Activated T-helper 2 cell treated with anti-CD3 and anti-CD28 coated beads, Interferon-gamma antibody, Interleukin-2, Interleukin-4, amounts not matched to agents 10 μg/mL and 5 μg/mL and 100 μg/mL, durations not matched to agents 14 hours and 24 hours and 36 hours (primary cell): ENCODE measurements around the gene BEST1. TPM values are rescaled to one million over a fixed set of nuclear protein-coding genes. Genes with fewer than 3 reads are reported as not detected.

Experiments used
- DNase-seq: peaks from one replicate; pipeline ENCODE4 v3.0.0; 2021; ENCODE audit warnings: low spot score
- H3K27ac Mint-ChIP-seq: one replicate; pipeline ENCODE4 v1.8.0; 2021; ENCODE audit warnings: mixed read lengths
- H3K27me3 Mint-ChIP-seq: one replicate; pipeline ENCODE4 v1.8.0; 2021; ENCODE audit warnings: low read depth, mixed read lengths
- H3K36me3 Mint-ChIP-seq: one replicate; pipeline ENCODE4 v1.8.0; 2021; ENCODE audit warnings: low read depth, mixed read lengths
- H3K4me1 Mint-ChIP-seq: one replicate; pipeline ENCODE4 v1.8.0; 2021; ENCODE audit warnings: low read depth, mixed read lengths
- H3K4me3 Mint-ChIP-seq: one replicate; pipeline ENCODE4 v1.8.0; 2021; ENCODE audit warnings: low read depth, mild to moderate bottlenecking, moderate library complexity, mixed read lengths
- H3K9me3 Mint-ChIP-seq: one replicate; pipeline ENCODE4 v1.8.0; 2021; ENCODE audit warnings: mixed read lengths
- intact Hi-C: fragments of 100-400 bp; cut with micrococcal nuclease; formaldehyde crosslinking; loops from one replicate; pipeline ENCODE4 v1.15.1; 2023
- total RNA-seq: library from RNA; stranded (reverse); gene quantifications from 2 replicates; pipeline ENCODE4 v1.2.3, GENCODE V29; 2022

BEST1 gene
- total RNA-seq, result 0.09 TPM in 1 of 2 replicates, not detected in the other

GRCh38 chr11:61950035-61950547 is at the start of gene BEST1:
BEST1 (plus strand) TSS chr11:61950351; CDS start chr11:61951807, 1,456 bp downstream.
- Mint-ChIP-seq H3K4me1 (no peaks in the 10 kb centered on the region), H3K4me3 (no peak within 1 kb of the TSS), H3K9me3 (no peaks in the 10 kb centered on the region), H3K36me3 (no peaks in the 10 kb centered on the region), H3K27me3 (peaks cover 13% of the 10 kb centered on the region), H3K27ac (no peak within 1 kb of the TSS)
- DNase-seq, result no peak
- intact Hi-C loops, result no loop called here

- intact Hi-C loops, result no loop called here
- Mint-ChIP-seq H3K27me3 (peaks cover 2% of the 10 kb centered on the region), H3K4me1 (peaks cover 5% of the 10 kb centered on the region), H3K9me3 (no peaks in the 10 kb centered on the region), H3K27ac (no peak overlapping the region), H3K36me3 (no peaks in the 10 kb centered on the region), H3K4me3 (no peak overlapping the region)
- no peak for DNase-seq
These were observed 48.8 kb upstream of the BEST1 start for GRCh38 chr11:61901397-61901796.

- H3K9me3 Mint-ChIP-seq, result no peaks in the 10 kb centered on the region
- peaks cover 5% of the 10 kb centered on the region for H3K4me1 Mint-ChIP-seq
- no peak overlapping the region for H3K27ac Mint-ChIP-seq
- DNase-seq, result no peak
- no peaks in the 10 kb centered on the region for H3K36me3 Mint-ChIP-seq
- H3K4me3 Mint-ChIP-seq, result no peak overlapping the region
- intact Hi-C loops, result no loop called here
- H3K27me3 Mint-ChIP-seq, result peaks cover 2% of the 10 kb centered on the region
These were observed 47.8 kb upstream of the BEST1 start for GRCh38 chr11:61902313-61902712.

GRCh38 chr11:61903845-61904244 is 46.3 kb upstream of the BEST1 start:
- Mint-ChIP-seq H3K4me3 (no peak overlapping the region), H3K36me3 (no peaks in the 10 kb centered on the region), H3K4me1 (peaks cover 5% of the 10 kb centered on the region), H3K27ac (no peak overlapping the region), H3K9me3 (no peaks in the 10 kb centered on the region), H3K27me3 (peaks cover 2% of the 10 kb centered on the region)
- intact Hi-C loops, result no loop called here
- no peak for DNase-seq

GRCh38 chr11:61904539-61905048 is 45.6 kb upstream of the BEST1 start:
- peaks cover 2% of the 10 kb centered on the region for H3K27me3 Mint-ChIP-seq
- H3K4me3 Mint-ChIP-seq, result no peak overlapping the region
- H3K4me1 Mint-ChIP-seq, result no peaks in the 10 kb centered on the region
- intact Hi-C loops, result no loop called here
- DNase-seq, result no peak
- H3K9me3 Mint-ChIP-seq, result no peaks in the 10 kb centered on the region
- H3K27ac Mint-ChIP-seq, result no peak overlapping the region
- no peaks in the 10 kb centered on the region for H3K36me3 Mint-ChIP-seq

GRCh38 chr11:61905067-61905696 is 45.0 kb upstream of the BEST1 start:
- Mint-ChIP-seq H3K27me3 (peaks cover 2% of the 10 kb centered on the region), H3K4me1 (no peaks in the 10 kb centered on the region), H3K4me3 (no peak overlapping the region), H3K27ac (no peak overlapping the region), H3K9me3 (no peaks in the 10 kb centered on the region), H3K36me3 (no peaks in the 10 kb centered on the region)
- intact Hi-C loops, result no loop called here
- DNase-seq, result no peak

- Mint-ChIP-seq H3K9me3 (no peaks in the 10 kb centered on the region), H3K27ac (no peak overlapping the region), H3K36me3 (no peaks in the 10 kb centered on the region), H3K4me3 (no peak overlapping the region), H3K4me1 (no peaks in the 10 kb centered on the region), H3K27me3 (peaks cover 2% of the 10 kb centered on the region)
- no peak for DNase-seq
- intact Hi-C loops, result no loop called here
These were observed 44.2 kb upstream of the BEST1 start for GRCh38 chr11:61905801-61906521.

GRCh38 chr11:61906522-61906909 is 43.6 kb upstream of the BEST1 start:
- DNase-seq, result no peak
- no peaks in the 10 kb centered on the region for H3K36me3 Mint-ChIP-seq
- H3K4me3 Mint-ChIP-seq, result no peak overlapping the region
- no peak overlapping the region for H3K27ac Mint-ChIP-seq
- no peaks in the 10 kb centered on the region for H3K9me3 Mint-ChIP-seq
- H3K27me3 Mint-ChIP-seq, result peaks cover 2% of the 10 kb centered on the region
- intact Hi-C loops, result no loop called here
- H3K4me1 Mint-ChIP-seq, result no peaks in the 10 kb centered on the region

GRCh38 chr11:61907282-61907681 is 42.9 kb upstream of the BEST1 start:
- intact Hi-C loops, result no loop called here
- no peaks in the 10 kb centered on the region for H3K36me3 Mint-ChIP-seq
- H3K27ac Mint-ChIP-seq, result no peak overlapping the region
- no peak overlapping the region for H3K4me3 Mint-ChIP-seq
- no peaks in the 10 kb centered on the region for H3K9me3 Mint-ChIP-seq
- H3K4me1 Mint-ChIP-seq, result no peaks in the 10 kb centered on the region
- H3K27me3 Mint-ChIP-seq, result peaks cover 2% of the 10 kb centered on the region
- DNase-seq, result no peak

- DNase-seq, result no peak
- intact Hi-C loops, result no loop called here
- Mint-ChIP-seq H3K27me3 (peaks cover 2% of the 10 kb centered on the region), H3K9me3 (no peaks in the 10 kb centered on the region), H3K4me1 (no peaks in the 10 kb centered on the region), H3K27ac (no peak overlapping the region), H3K4me3 (no peak overlapping the region), H3K36me3 (no peaks in the 10 kb centered on the region)
These were observed 42.1 kb upstream of the BEST1 start for GRCh38 chr11:61907871-61908729.

- Mint-ChIP-seq H3K27me3 (no peaks in the 10 kb centered on the region), H3K27ac (no peak overlapping the region)
- intact Hi-C loops, result no loop called here
These were observed 41.3 kb upstream of the BEST1 start for GRCh38 chr11:61908730-61909316.

More at GRCh38 chr11:61908730-61909316, 41.3 kb upstream of the BEST1 start:
- Mint-ChIP-seq H3K4me3 (no peak overlapping the region), H3K4me1 (no peaks in the 10 kb centered on the region), H3K36me3 (no peaks in the 10 kb centered on the region), H3K9me3 (no peaks in the 10 kb centered on the region)
- no peak for DNase-seq
